Measurements from ENCODE around the gene SMTN. TPM values are rescaled to one million over a fixed set of nuclear protein-coding genes. Genes with fewer than 3 reads are reported as not detected.

Gene SMTN
- total and polyA plus RNA-seq, 9 of the 15 experiments (the other 6 are each of a cell fraction or from before 2014, with no cell fraction given): 2.5 to 41.1 (median 16.1) TPM

DNA sequence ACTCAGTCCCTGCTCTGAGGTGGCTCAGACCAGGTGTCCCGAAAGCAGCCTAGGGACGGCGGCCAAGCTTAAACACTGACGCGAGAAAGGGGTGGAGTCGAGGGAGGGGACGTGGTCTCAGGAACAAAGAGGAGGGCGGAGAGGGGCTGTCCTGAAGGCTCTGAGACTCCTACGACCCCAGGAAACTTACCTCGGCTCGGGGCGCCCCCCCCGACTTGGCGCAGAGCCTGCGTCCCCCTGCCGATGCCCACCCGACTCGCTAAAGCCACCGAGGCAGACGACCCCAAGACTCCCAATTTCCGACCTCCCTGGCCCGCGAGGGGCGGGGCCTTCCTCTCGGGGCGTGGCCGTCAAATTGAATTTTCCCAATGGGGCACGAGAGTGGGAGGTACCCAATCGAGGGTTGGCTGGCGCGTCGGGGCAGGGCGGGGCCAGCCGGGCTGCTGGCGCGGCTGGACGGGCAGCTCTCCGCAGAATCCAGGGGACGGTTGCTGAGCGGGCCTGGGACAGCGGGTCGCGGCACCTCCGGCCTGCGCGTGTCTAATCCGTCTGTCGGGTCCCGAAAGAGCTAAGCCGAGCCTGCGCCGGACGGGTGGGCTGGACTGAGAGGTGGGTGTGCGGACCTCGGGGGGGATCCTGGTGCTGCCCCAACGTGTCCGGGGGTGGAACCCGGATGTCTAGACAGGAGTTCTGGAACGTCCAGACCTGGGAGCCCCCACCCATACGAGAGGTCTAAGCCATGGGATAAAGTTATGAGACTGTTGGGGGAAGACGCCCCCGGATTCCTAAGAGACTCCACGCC, at the start of gene SMTN (continued):
- TF ChIP-seq, protein P1, sequence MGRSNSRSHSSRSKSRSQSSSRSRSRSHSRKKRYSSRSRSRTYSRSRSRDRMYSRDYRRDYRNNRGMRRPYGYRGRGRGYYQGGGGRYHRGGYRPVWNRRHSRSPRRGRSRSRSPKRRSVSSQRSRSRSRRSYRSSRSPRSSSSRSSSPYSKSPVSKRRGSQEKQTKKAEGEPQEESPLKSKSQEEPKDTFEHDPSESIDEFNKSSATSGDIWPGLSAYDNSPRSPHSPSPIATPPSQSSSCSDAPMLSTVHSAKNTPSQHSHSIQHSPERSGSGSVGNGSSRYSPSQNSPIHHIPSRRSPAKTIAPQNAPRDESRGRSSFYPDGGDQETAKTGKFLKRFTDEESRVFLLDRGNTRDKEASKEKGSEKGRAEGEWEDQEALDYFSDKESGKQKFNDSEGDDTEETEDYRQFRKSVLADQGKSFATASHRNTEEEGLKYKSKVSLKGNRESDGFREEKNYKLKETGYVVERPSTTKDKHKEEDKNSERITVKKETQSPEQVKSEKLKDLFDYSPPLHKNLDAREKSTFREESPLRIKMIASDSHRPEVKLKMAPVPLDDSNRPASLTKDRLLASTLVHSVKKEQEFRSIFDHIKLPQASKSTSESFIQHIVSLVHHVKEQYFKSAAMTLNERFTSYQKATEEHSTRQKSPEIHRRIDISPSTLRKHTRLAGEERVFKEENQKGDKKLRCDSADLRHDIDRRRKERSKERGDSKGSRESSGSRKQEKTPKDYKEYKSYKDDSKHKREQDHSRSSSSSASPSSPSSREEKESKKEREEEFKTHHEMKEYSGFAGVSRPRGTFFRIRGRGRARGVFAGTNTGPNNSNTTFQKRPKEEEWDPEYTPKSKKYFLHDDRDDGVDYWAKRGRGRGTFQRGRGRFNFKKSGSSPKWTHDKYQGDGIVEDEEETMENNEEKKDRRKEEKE (IDR thresholded peaks at IDR 0.05; ENCODE audit: borderline replicate concordance in 1 of 2, control insufficient read depth in 1 of 2, low read depth in 2 of 2, low read length in 1 of 2): no peak
- TF ChIP-seq LEF1 (IDR thresholded peaks at IDR 0.05) (no peak), POLR2A (conservative IDR thresholded peaks at IDR 0.05) (peak; percentile 79), MNT (conservative IDR thresholded peaks at IDR 0.05) (peak in 1 of 2 experiments; percentile 67; a peak in 2 of 4 replicates), RBM39 (optimal IDR thresholded peaks at IDR 0.05; ENCODE audit: low read depth, low read length) (no peak), FOXA3 (CRISPR knock-in tag; conservative IDR thresholded peaks at IDR 0.05 in 1 of 2, IDR thresholded peaks at IDR 0.05 in 1 of 2) (no peak), SLC30A9 (CRISPR knock-in tag; IDR thresholded peaks at IDR 0.05) (no peak), PATZ1 (CRISPR knock-in tag; IDR thresholded peaks at IDR 0.05; ENCODE audit: borderline replicate concordance) (no peak), ZNF766 (CRISPR knock-in tag; conservative IDR thresholded peaks at IDR 0.05) (no peak), ZNF589 (CRISPR knock-in tag; IDR thresholded peaks at IDR 0.05; ENCODE audit: low read depth) (no peak), CTBP1 (IDR thresholded peaks at IDR 0.05; ENCODE audit: borderline replicate concordance) (no peak), PKNOX1 (IDR thresholded peaks at IDR 0.05) (peak; percentile 70), MTA2 (IDR thresholded peaks at IDR 0.05; ENCODE audit: low read depth) (no peak), MLLT1 (IDR thresholded peaks at IDR 0.05) (no peak), ZNF239 (CRISPR knock-in tag; IDR thresholded peaks at IDR 0.05) (no peak), MYC (IDR thresholded peaks at IDR 0.05; ENCODE audit: low read depth, low read length) (0 out of 2 replicates have a peak, but pooled peaks have one; percentile 23), MYC (CRISPR knock-in tag; IDR thresholded peaks at IDR 0.05; ENCODE audit: borderline replicate concordance, low read depth) (no peak), TBP (optimal IDR thresholded peaks at IDR 0.05; ENCODE audit: low read depth, low read length) (peak; percentile 71)

Measured in K562 (cell line).